Pancreas (tissue), 10 donors: ENCODE measurements around the gene TWIST2. TPM values are rescaled to one million over a fixed set of nuclear protein-coding genes. Genes with fewer than 3 reads are reported as not detected.

Experiments
- ATAC-seq, 4 donors: fragments of 200-7000 bp; cut with Tn5 transposase; one replicate each; pipeline versions ENCODE4 v1.8.0 to v1.9.1; 2020; ENCODE audit warnings: mild to moderate bottlenecking in 4 of 4, moderate library complexity in 4 of 4
- DNase-seq, 6 donors: peaks; one replicate each; pipeline ENCODE4 v3.0.0-alpha.2; 2020
- FAIRE-seq: peaks from 2 replicates; lab custom pipeline; 2012; peaks lifted over from hg19 to GRCh38; lab: Jason Lieb, UNC
- H3K27ac ChIP-seq, 4 donors: fragments of 200-600 bp; sonication (generic); 1 replicate in 3 of 4; 2 replicates in 1 of 4; pipeline versions ENCODE4 v1.5.0 to v1.8.0; 2020
- H3K27me3 ChIP-seq, 4 donors: fragments of 200-600 bp; one replicate each; pipeline ENCODE4 v1.8.0; 2021
- H3K36me3 ChIP-seq, 3 donors: fragments of 200-600 bp; sonication (generic) in 1 of 3; one replicate each; pipeline versions ENCODE4 v1.5.0 to v1.8.0; 2020 to 2021
- H3K4me1 ChIP-seq, 3 donors: fragments of 200-600 bp; one replicate each; pipeline ENCODE4 v1.8.0; 2021
- H3K4me3 ChIP-seq, 4 donors: fragments of 200-600 bp; sonication (generic) in 2 of 4; one replicate each; pipeline versions ENCODE4 v1.5.0 to v1.8.0; 2020 to 2021
- H3K9me3 ChIP-seq, 4 donors: fragments of 200-600 bp; one replicate each; pipeline ENCODE4 v1.8.0; 2021
- CTCF ChIP-seq, 4 donors: fragments of 200-600 bp; sonication (generic) in 3 of 4; IDR thresholded peaks; one replicate each; pipeline versions ENCODE4 v1.5.0 to v1.8.0; 2021; ENCODE audit warnings: antibody characterized with exemption in 4 of 4
- WGBS, 2 donors: extraction: QIAGEN DNeasy Blood & Tissue Kit; methylation state at CpG; one replicate each; pipeline ENCODE4 v1.1.7; 2013; 5-methylcytosine and 5-hydroxymethylcytosine counted together
- intact Hi-C, 3 donors: fragments of 100-400 bp; cut with DNase I; formaldehyde crosslinking; loops; one replicate each; pipeline versions ENCODE4 v1.11.1 to v1.14.2; 2022
- polyA plus RNA-seq, 2 donors: library from polyadenylated mRNA; stranded (reverse); fragments of 200-250 nt; gene quantifications; one replicate each; pipeline ENCODE4 v1.2.3, GENCODE V29; 2013
- total RNA-seq, 6 donors: library from RNA; stranded (reverse); fragmentation: NEBNext Ultra II Directional in 4 of 6; extraction: Animal tissue kit (Norgen Biotek cat#: 25700) in 4 of 6; gene quantifications; one replicate each; pipeline versions ENCODE4 v1.2.1 to v1.2.4, GENCODE V29; 2021 to 2023
- donor health status: healthy with polysubstance abuse.
- donor health status: DM: no; HTN: no; CAD: no; lungs with moderate emphysema.
- donor health status: DM: no; HTN: no; CAD: no.
- donor health status: control.
- donor health status: control.
- donor health status: Bipolar disorder and iron deficiency.
- donor health status: DM: yes; HTN: yes; CAD: no.
- donor health status: DM: no; HTN: no; CAD: no.
- donor health status: DM: no; HTN: no; CAD: no.
- donor health status: DM: yes; HTN: yes; CAD: no.

The TWIST2 gene
- total and polyA plus RNA-seq, 8 donors = 0.31 to 3.0 (median 1.1) TPM

GRCh38 chr2:238841542-238842164 is 6.2 kb upstream of the TWIST2 start:
- TF ChIP-seq CTCF (IDR thresholded peaks at IDR 0.05) = no peak
- intact Hi-C loops = no loop called here
- Histone ChIP-seq H3K9me3 (no peaks in the 10 kb centered on the region), H3K4me3 (no peak overlapping the region), H3K27ac (no peak overlapping the region), H3K4me1 (peaks cover 0 to under 1% (median 0%) of the 10 kb centered on the region in 3 donors), H3K27me3 (peaks cover 0 to 5% (median 0%) of the 10 kb centered on the region in 4 donors), H3K36me3 (no peaks in the 10 kb centered on the region)
- FAIRE-seq (no peak), ATAC-seq (no peak), DNase-seq (no peak)
- 48 to 66% methylated on average over 10 of the region's 10 CpGs for WGBS, 2 donors

GRCh38 chr2:238843476-238843875 is 4.4 kb upstream of the TWIST2 start:
- H3K9me3 ChIP-seq = no peaks in the 10 kb centered on the region
- TF ChIP-seq CTCF (IDR thresholded peaks at IDR 0.05) = no peak
- FAIRE-seq (no peak), DNase-seq (no peak), ATAC-seq (no peak)
- H3K36me3 ChIP-seq = no peaks in the 10 kb centered on the region
- no peak overlapping the region for H3K27ac ChIP-seq
- peaks cover 0 to 4% (median 0%) of the 10 kb centered on the region in 3 donors for H3K4me1 ChIP-seq
- intact Hi-C loops = no loop called here
- H3K4me3 ChIP-seq = no peak overlapping the region
- 37 to 44% methylated on average over 3 of the region's 3 CpGs for WGBS, 2 donors
- H3K27me3 ChIP-seq = peaks cover 0 to 6% (median 0%) of the 10 kb centered on the region in 4 donors

- H3K27me3 ChIP-seq = peaks cover 0 to 27% (median 4%) of the 10 kb centered on the region in 4 donors
- H3K27ac ChIP-seq = no peak overlapping the region
- no peak for TF ChIP-seq CTCF (IDR thresholded peaks at IDR 0.05)
- no peaks in the 10 kb centered on the region for H3K9me3 ChIP-seq
- FAIRE-seq (no peak), DNase-seq (peak in 1 of 6 donors; percentile 32), ATAC-seq (no peak)
- H3K36me3 ChIP-seq = no peaks in the 10 kb centered on the region
- H3K4me3 ChIP-seq = no peak overlapping the region
- intact Hi-C loops = no loop called here
- 36 to 47% methylated on average over 18 to 21 of the region's 21 CpGs for WGBS, 2 donors
- H3K4me1 ChIP-seq = peaks cover 0 to 4% (median 0%) of the 10 kb centered on the region in 3 donors
Observed at GRCh38 chr2:238845583-238846377, 2.1 kb upstream of the TWIST2 start.

GRCh38 chr2:238846378-238846627 is 1.6 kb upstream of the TWIST2 start:
- H3K27me3 ChIP-seq = peaks cover 0 to 32% (median 4%) of the 10 kb centered on the region in 4 donors
- no peak for TF ChIP-seq CTCF (IDR thresholded peaks at IDR 0.05)
- H3K27ac ChIP-seq = no peak overlapping the region
- no peaks in the 10 kb centered on the region for H3K9me3 ChIP-seq
- ATAC-seq (peak in 2 of 4 donors; percentile 17 to 26), DNase-seq (no peak), FAIRE-seq (no peak)
- intact Hi-C loops = no loop called here
- no peaks in the 10 kb centered on the region for H3K36me3 ChIP-seq
- H3K4me3 ChIP-seq = peak overlapping the region in 1 of 4 donors; percentile 44
- WGBS, 2 donors = 4 to 8% methylated on average over 19 of the region's 19 CpGs
- H3K4me1 ChIP-seq = peaks cover 0 to 4% (median 0%) of the 10 kb centered on the region in 3 donors
